GM12878 (cell line): ENCODE results near the gene HSCB. TPM values are rescaled to one million over a fixed set of nuclear protein-coding genes. Genes with fewer than 3 reads are reported as not detected.

Source experiments
- BHLHE40 ChIP-seq, 2 experiments: fragments of 450-650 bp in 1 of 2; IDR thresholded peaks; 2 replicates each; pipeline ENCODE4 v1.6.1; 2011 to 2017; ENCODE audit warnings: low read depth in 2 of 2, borderline replicate concordance in 1 of 2, improper control_type of control experiment in 1 of 2, low read length in 1 of 2, mild to moderate bottlenecking in 1 of 2
- BRCA1 ChIP-seq: IDR thresholded peaks from 2 replicates; pipeline ENCODE4 v1.6.1; 2011; ENCODE audit warnings: low read depth, low read length, improper control_type of control experiment
- EGR1 ChIP-seq, 2 experiments: IDR thresholded peaks; 1 replicate in 1 of 2; 2 replicates in 1 of 2; pipeline ENCODE4 v1.6.1; 2011 to 2012; ENCODE audit warnings: low read depth in 2 of 2, low read length in 2 of 2, borderline replicate concordance in 1 of 2, mild to moderate bottlenecking in 1 of 2, moderate library complexity in 1 of 2
- ESRRA ChIP-seq: IDR thresholded peaks from 2 replicates; pipeline ENCODE4 v1.6.1; 2012; ENCODE audit warnings: mild to moderate bottlenecking, low read length, improper control_type of control experiment
- ETV6 ChIP-seq, 2 experiments: fragments of 450-650 bp in 1 of 2; IDR thresholded peaks in 1 of 2; conservative IDR thresholded peaks in 1 of 2; 2 replicates each; pipeline ENCODE4 v1.6.1; 2014; ENCODE audit warnings: antibody characterized with exemption in 1 of 2, borderline replicate concordance in 1 of 2, low read depth in 1 of 2, mild to moderate bottlenecking in 1 of 2, moderate library complexity in 1 of 2
- EZH2 ChIP-seq: IDR thresholded peaks from 2 replicates; pipeline ENCODE4 v1.6.1; 2012; ENCODE audit warnings: low read depth, mild to moderate bottlenecking, control low read depth, inconsistent platforms, low read length, borderline replicate concordance; ENCODE audit not compliant: control insufficient read depth
- MYB ChIP-seq: fragments of 150-350 bp; IDR thresholded peaks from 2 replicates; pipeline ENCODE4 v1.6.1; 2014; ENCODE audit warnings: mild to moderate bottlenecking, low read depth, low read length, borderline replicate concordance
- NFYA ChIP-seq: IDR thresholded peaks from 2 replicates; pipeline ENCODE4 v1.6.1; 2011; ENCODE audit warnings: low read depth, mild to moderate bottlenecking, low read length, improper control_type of control experiment, borderline replicate concordance
- PML ChIP-seq: IDR thresholded peaks from 2 replicates; pipeline ENCODE4 v1.6.1; 2012; ENCODE audit warnings: low read length, inconsistent platforms
- RELA ChIP-seq: fragments of 450-650 bp; IDR thresholded peaks from 2 replicates; pipeline ENCODE4 v1.8.0; 2014; ENCODE audit warnings: borderline replicate concordance; ENCODE audit not compliant: partially characterized antibody
- SIN3A ChIP-seq: IDR thresholded peaks from 2 replicates; pipeline ENCODE4 v1.6.1; 2012; ENCODE audit warnings: low read depth, low read length, improper control_type of control experiment
- SREBF2 ChIP-seq: IDR thresholded peaks from 2 replicates; pipeline ENCODE4 v1.6.1; 2012; ENCODE audit warnings: mild to moderate bottlenecking, low read length
- YY1 ChIP-seq: IDR thresholded peaks from 2 replicates; pipeline ENCODE4 v1.6.1; 2011; ENCODE audit warnings: low read depth, mild to moderate bottlenecking, low read length
- ZNF622 ChIP-seq: fragments of 450-650 bp; IDR thresholded peaks from 2 replicates; pipeline ENCODE4 v1.6.1; 2017; ENCODE audit warnings: mild to moderate bottlenecking, inconsistent platforms
- polyA plus RNA-seq, 11 experiments: library from polyadenylated mRNA; depleted of rRNA in 4 of 11; unstranded in 6 of 11; stranded (reverse) in 5 of 11; fragments of >200 nt; fragmentation: Nextera tagmentation in 4 of 11; fragmentation: Illumina TruSeq in 1 of 11; extraction: Ambion mirVana in 4 of 11; extraction: Trizol in 1 of 11; gene quantifications; 1 replicate in 1 of 11; 2 replicates in 10 of 11; pipeline versions ENCODE4 v1.2.1 to v1.2.3, GENCODE V29; 2011 to 2016; ENCODE audit warnings: inconsistent platforms in 2 of 11, missing spikeins in 2 of 11, low read depth in 1 of 11
- total RNA-seq, 4 experiments: library from RNA; depleted of rRNA in 3 of 4; stranded (reverse); fragments of >200 nt in 3 of 4; fragmentation: Illumina TruSeq in 1 of 4; extraction: Trizol in 1 of 4; gene quantifications; 2 replicates each; pipeline versions ENCODE4 v1.2.1 to v1.2.3, GENCODE V29; 2013 to 2021
- TF ChIP-seq, protein P1 (sequence below): fragments of 450-650 bp; IDR thresholded peaks from 2 replicates; pipeline ENCODE4 v1.6.1; 2017; ENCODE audit warnings: borderline replicate concordance
- TF ChIP-seq, protein P2 (sequence below): IDR thresholded peaks from 2 replicates; pipeline ENCODE4 v1.6.1; 2012; ENCODE audit warnings: low read depth, low read length, improper control_type of control experiment
- TF ChIP-seq, protein P3 (sequence below): IDR thresholded peaks from 2 replicates; pipeline ENCODE4 v1.6.1; 2011; ENCODE audit warnings: borderline replicate concordance, low read depth, mild to moderate bottlenecking, moderate library complexity, low read length; ENCODE audit not compliant: insufficient read depth, poor library complexity, severe bottlenecking
- TF ChIP-seq, protein P4 (sequence below): fragments of 450-650 bp; IDR thresholded peaks from 2 replicates; pipeline ENCODE4 v1.6.1; 2016; ENCODE audit warnings: mild to moderate bottlenecking
- TF ChIP-seq, protein P5 (sequence below): fragments of 450-650 bp; IDR thresholded peaks from 2 replicates; pipeline ENCODE4 v1.6.1; 2016; ENCODE audit warnings: mild to moderate bottlenecking, moderate library complexity, borderline replicate concordance

The HSCB gene
- total and polyA plus RNA-seq, 10 of the 15 experiments (the other 5 are each of a cell fraction or from before 2014, with no cell fraction given) = 10.6 to 28.4 (median 20.8) TPM

DNA sequence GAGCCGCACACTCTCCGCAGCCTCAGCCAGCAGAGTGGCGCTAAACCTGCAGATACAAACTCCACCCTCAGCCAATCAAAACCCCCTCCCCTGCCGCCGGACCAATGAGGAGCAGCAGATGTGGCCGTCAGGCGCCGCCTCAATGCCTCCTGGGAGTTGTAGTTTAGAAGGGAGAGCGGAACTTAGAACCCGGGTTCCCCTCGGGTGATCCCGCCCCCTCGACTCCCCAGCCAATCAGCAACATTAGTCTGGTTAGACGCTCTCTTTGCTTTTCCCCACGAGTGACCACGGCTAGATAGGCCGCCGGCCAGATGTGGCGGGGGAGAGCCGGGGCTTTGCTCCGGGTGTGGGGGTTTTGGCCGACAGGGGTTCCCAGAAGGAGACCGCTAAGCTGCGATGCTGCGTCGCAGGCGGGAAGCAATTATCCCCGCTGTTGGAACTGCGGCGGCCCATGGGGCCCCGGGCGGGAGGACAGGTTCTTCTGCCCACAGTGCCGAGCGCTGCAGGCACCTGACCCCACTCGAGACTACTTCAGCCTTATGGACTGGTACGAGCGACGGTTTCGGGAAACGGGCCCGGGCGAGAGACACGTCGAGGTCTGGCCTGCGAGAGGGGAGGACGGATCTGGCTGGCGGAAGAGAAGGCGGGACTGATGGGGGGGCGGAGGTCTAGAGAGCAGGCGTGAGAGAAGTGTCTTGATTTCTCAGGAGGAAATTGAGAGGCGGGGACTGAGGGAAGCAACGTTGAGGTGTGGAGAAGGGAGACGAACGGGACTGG lies at the start of gene HSCB, which contains the start of gene CHEK2 (continued):
- TF ChIP-seq, protein P1, sequence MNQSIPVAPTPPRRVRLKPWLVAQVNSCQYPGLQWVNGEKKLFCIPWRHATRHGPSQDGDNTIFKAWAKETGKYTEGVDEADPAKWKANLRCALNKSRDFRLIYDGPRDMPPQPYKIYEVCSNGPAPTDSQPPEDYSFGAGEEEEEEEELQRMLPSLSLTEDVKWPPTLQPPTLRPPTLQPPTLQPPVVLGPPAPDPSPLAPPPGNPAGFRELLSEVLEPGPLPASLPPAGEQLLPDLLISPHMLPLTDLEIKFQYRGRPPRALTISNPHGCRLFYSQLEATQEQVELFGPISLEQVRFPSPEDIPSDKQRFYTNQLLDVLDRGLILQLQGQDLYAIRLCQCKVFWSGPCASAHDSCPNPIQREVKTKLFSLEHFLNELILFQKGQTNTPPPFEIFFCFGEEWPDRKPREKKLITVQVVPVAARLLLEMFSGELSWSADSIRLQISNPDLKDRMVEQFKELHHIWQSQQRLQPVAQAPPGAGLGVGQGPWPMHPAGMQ = no peak
- TF ChIP-seq EGR1 (IDR thresholded peaks at IDR 0.05; ENCODE audit: borderline replicate concordance in 1 of 2, low read depth in 2 of 2, low read length in 2 of 2) = peak in 1 of 2 experiments; percentile 34; a peak in 1 of 3 replicates
- TF ChIP-seq ZNF622 = no peak
- TF ChIP-seq ESRRA = 0 out of 2 replicates have a peak, but pooled peaks have one; percentile 29
- TF ChIP-seq BRCA1 = no peak
- no peak for TF ChIP-seq MYB
- no peak for TF ChIP-seq EZH2
- TF ChIP-seq, protein P2, sequence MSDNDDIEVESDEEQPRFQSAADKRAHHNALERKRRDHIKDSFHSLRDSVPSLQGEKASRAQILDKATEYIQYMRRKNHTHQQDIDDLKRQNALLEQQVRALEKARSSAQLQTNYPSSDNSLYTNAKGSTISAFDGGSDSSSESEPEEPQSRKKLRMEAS = peak; percentile 64
- no peak for TF ChIP-seq RELA
- TF ChIP-seq, protein P3, sequence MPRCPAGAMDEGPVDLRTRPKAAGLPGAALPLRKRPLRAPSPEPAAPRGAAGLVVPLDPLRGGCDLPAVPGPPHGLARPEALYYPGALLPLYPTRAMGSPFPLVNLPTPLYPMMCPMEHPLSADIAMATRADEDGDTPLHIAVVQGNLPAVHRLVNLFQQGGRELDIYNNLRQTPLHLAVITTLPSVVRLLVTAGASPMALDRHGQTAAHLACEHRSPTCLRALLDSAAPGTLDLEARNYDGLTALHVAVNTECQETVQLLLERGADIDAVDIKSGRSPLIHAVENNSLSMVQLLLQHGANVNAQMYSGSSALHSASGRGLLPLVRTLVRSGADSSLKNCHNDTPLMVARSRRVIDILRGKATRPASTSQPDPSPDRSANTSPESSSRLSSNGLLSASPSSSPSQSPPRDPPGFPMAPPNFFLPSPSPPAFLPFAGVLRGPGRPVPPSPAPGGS = no peak
- TF ChIP-seq, protein P4, sequence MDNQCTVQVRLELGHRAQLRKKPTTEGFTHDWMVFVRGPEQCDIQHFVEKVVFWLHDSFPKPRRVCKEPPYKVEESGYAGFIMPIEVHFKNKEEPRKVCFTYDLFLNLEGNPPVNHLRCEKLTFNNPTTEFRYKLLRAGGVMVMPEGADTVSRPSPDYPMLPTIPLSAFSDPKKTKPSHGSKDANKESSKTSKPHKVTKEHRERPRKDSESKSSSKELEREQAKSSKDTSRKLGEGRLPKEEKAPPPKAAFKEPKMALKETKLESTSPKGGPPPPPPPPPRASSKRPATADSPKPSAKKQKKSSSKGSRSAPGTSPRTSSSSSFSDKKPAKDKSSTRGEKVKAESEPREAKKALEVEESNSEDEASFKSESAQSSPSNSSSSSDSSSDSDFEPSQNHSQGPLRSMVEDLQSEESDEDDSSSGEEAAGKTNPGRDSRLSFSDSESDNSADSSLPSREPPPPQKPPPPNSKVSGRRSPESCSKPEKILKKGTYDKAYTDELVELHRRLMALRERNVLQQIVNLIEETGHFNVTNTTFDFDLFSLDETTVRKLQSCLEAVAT = peak; percentile 82
- TF ChIP-seq YY1 = peak; percentile 78
- TF ChIP-seq ETV6 (conservative IDR thresholded peaks at IDR 0.05 in 1 of 2, IDR thresholded peaks at IDR 0.05 in 1 of 2; ENCODE audit: borderline replicate concordance in 1 of 2, low read depth in 1 of 2) = peak in 1 of 2 experiments; percentile 44; a peak in 1 of 4 replicates
- TF ChIP-seq BHLHE40 (IDR thresholded peaks at IDR 0.05; ENCODE audit: borderline replicate concordance in 1 of 2, low read depth in 2 of 2, low read length in 1 of 2) = peak in 1 of 2 experiments; percentile 82; a peak in 2 of 4 replicates
- peak; percentile 50; the same call in 1 of the 2 replicates for TF ChIP-seq SREBF2
- TF ChIP-seq, protein P5, sequence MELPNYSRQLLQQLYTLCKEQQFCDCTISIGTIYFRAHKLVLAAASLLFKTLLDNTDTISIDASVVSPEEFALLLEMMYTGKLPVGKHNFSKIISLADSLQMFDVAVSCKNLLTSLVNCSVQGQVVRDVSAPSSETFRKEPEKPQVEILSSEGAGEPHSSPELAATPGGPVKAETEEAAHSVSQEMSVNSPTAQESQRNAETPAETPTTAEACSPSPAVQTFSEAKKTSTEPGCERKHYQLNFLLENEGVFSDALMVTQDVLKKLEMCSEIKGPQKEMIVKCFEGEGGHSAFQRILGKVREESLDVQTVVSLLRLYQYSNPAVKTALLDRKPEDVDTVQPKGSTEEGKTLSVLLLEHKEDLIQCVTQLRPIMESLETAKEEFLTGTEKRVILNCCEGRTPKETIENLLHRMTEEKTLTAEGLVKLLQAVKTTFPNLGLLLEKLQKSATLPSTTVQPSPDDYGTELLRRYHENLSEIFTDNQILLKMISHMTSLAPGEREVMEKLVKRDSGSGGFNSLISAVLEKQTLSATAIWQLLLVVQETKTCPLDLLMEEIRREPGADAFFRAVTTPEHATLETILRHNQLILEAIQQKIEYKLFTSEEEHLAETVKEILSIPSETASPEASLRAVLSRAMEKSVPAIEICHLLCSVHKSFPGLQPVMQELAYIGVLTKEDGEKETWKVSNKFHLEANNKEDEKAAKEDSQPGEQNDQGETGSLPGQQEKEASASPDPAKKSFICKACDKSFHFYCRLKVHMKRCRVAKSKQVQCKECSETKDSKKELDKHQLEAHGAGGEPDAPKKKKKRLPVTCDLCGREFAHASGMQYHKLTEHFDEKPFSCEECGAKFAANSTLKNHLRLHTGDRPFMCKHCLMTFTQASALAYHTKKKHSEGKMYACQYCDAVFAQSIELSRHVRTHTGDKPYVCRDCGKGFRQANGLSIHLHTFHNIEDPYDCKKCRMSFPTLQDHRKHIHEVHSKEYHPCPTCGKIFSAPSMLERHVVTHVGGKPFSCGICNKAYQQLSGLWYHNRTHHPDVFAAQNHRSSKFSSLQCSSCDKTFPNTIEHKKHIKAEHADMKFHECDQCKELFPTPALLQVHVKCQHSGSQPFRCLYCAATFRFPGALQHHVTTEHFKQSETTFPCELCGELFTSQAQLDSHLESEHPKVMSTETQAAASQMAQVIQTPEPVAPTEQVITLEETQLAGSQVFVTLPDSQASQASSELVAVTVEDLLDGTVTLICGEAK = peak; percentile 88; the same call in 1 of the 2 replicates
- TF ChIP-seq PML = peak; percentile 95; the same call in 1 of the 2 replicates
- 0 out of 2 replicates have a peak, but pooled peaks have one; percentile 22 for TF ChIP-seq NFYA
- TF ChIP-seq SIN3A = peak; percentile 88
